ENCODE data around the gene LCA5L. TPM values are rescaled to one million over a fixed set of nuclear protein-coding genes. Genes with fewer than 3 reads are reported as not detected.

The LCA5L gene
- total and polyA plus RNA-seq, 12 donors, result 0.21 to 2.1 (median 0.78) TPM

- H3K27me3 ChIP-seq, result no peaks in the 10 kb centered on the region
- H3K4me3 ChIP-seq, result no peak overlapping the region
- H3K9me3 ChIP-seq, result no peaks in the 10 kb centered on the region
- H3K36me3 ChIP-seq, result peaks cover 0 to 21% (median 0%) of the 10 kb centered on the region in 9 donors
- 71% methylated on average over 3 of the region's 3 CpGs for WGBS, 2 donors
- intact Hi-C loops (cut with DNase I), result no loop called here
- DNase-seq, result no peak
- H3K4me1 ChIP-seq, result peaks cover 0 to 5% (median 0%) of the 10 kb centered on the region in 9 donors
- no peak for TF ChIP-seq CTCF (IDR thresholded peaks at IDR 0.05)
- ATAC-seq, result no peak
- no peak overlapping the region for H3K27ac ChIP-seq
These were observed 15.8 kb upstream of the LCA5L start for GRCh38 chr21:39461419-39461818.

GRCh38 chr21:39456665-39457064 is 11.1 kb upstream of the LCA5L start:
- peak in 4 of 9 donors; percentile 11 to 42 (median 14) for TF ChIP-seq CTCF (IDR thresholded peaks at IDR 0.05)
- H3K27me3 ChIP-seq, result no peaks in the 10 kb centered on the region
- H3K9me3 ChIP-seq, result no peaks in the 10 kb centered on the region
- no peaks in the 10 kb centered on the region for H3K36me3 ChIP-seq
- ATAC-seq (no peak), DNase-seq (no peak)
- H3K27ac ChIP-seq, result no peak overlapping the region
- WGBS, 2 donors, result 71 to 83% methylated on average over 3 of the region's 3 CpGs
- intact Hi-C loops (cut with DNase I), result loop anchor here in 1 of 10 donors (10.0 kb wide), 1 partner anchor 58 kb away; no protein-coding TSS in a partner anchor
- peaks cover 0 to 28% (median 10%) of the 10 kb centered on the region in 9 donors for H3K4me1 ChIP-seq
- H3K4me3 ChIP-seq, result peak overlapping the region in 1 of 10 donors; percentile 50

- Histone ChIP-seq H3K27ac (peak overlapping the region in 4 of 10 donors; percentile 42 to 95 (median 76)), H3K36me3 (no peaks in the 10 kb centered on the region), H3K4me3 (peak overlapping the region in 4 of 10 donors; percentile 6 to 60 (median 33)), H3K4me1 (peaks cover 0 to 41% (median 13%) of the 10 kb centered on the region in 9 donors), H3K9me3 (no peaks in the 10 kb centered on the region), H3K27me3 (no peaks in the 10 kb centered on the region)
- WGBS, 2 donors, result 32 to 46% methylated on average over 6 of the region's 6 CpGs
- no peak for TF ChIP-seq CTCF (IDR thresholded peaks at IDR 0.05)
- intact Hi-C loops (cut with DNase I), result loop anchor here in 1 of 10 donors (10.0 kb wide), 1 partner anchor 60 kb away; no protein-coding TSS in a partner anchor
- ATAC-seq, result peak in 7 of 8 donors; percentile 16 to 66 (median 52)
- peak in 1 of 2 donors; percentile 35 for DNase-seq
These were observed 9.5 kb upstream of the LCA5L start for GRCh38 chr21:39454949-39455668.

DNA sequence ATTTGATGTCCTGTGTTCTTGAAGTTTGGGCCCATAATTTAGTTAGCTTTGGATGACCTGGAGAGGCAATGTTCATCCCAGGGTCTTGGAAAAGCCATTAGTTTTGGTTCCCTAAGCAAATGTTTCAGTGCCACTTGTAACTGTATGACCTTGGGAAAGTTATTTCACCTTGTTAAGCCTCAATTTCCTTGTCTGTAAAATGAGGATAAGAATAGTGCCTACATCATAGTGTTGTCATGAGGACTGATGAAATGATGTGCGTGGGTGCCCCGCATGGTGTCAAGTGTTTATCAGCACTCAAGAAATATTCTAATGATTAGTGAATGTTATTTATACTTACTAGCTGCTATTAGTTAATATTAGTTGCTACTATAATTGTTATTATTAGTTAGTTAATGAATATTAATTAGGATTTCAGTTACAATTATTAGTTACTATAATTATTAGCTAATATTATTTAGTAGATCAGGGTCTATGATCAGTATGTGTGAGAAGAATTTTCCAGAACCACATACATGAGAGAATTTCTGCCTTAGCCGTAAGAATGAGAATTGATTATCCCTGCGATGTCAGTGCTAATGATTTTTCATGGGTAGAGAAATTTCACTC is 8.1 kb upstream of the LCA5L start:
- Histone ChIP-seq H3K27me3 (no peaks in the 10 kb centered on the region), H3K9me3 (no peaks in the 10 kb centered on the region), H3K4me1 (peaks cover 0 to 42% (median 13%) of the 10 kb centered on the region in 9 donors), H3K27ac (peak overlapping the region in 7 of 10 donors; percentile 78 to 95 (median 89)), H3K4me3 (peak overlapping the region in 8 of 10 donors; percentile 3 to 60 (median 48)), H3K36me3 (no peaks in the 10 kb centered on the region)
- no peak for TF ChIP-seq CTCF (IDR thresholded peaks at IDR 0.05)
- WGBS, 2 donors, result 68 to 77% methylated on average over 4 of the region's 4 CpGs
- DNase-seq (no peak), ATAC-seq (no peak)
- intact Hi-C loops (cut with DNase I), result loop anchor here in 1 of 10 donors (10.0 kb wide), 1 partner anchor 61 kb away; no protein-coding TSS in a partner anchor
